Right hindlimb (tissue), 1 donor: Measurements from ENCODE around the gene C1GALT1.

Source experiments
- DNase-seq: peaks from one replicate; pipeline ENCODE4 v3.0.0-alpha.2; 2018

The C1GALT1 gene

GRCh38 chr7:7202375-7202720, 20.0 kb downstream of the C1GALT1 start:
- DNase-seq = no peak

GRCh38 chr7:7203813-7204575, 21.6 kb downstream of the C1GALT1 start:
- DNase-seq = no peak

GRCh38 chr7:7207876-7208275, 25.5 kb downstream of the C1GALT1 start:
- no peak for DNase-seq

GRCh38 chr7:7208520-7208919, 26.2 kb downstream of the C1GALT1 start:
- no peak for DNase-seq

GRCh38 chr7:7209412-7210050, 27.2 kb downstream of the C1GALT1 start:
- DNase-seq = no peak

- DNase-seq = no peak
Measured at GRCh38 chr7:7210475-7211237, 28.3 kb downstream of the C1GALT1 start.

- DNase-seq = no peak
Measured at GRCh38 chr7:7212612-7213011, 30.3 kb downstream of the C1GALT1 start.

- no peak for DNase-seq
Measured at GRCh38 chr7:7214398-7215347, 32.3 kb downstream of the C1GALT1 start.

GRCh38 chr7:7216279-7216678, 33.9 kb downstream of the C1GALT1 start:
- DNase-seq = no peak

- DNase-seq = no peak
Measured at GRCh38 chr7:7219216-7219615, 36.9 kb downstream of the C1GALT1 start.

GRCh38 chr7:7220821-7221220, 38.5 kb downstream of the C1GALT1 start:
- no peak for DNase-seq

- no peak for DNase-seq
Measured at GRCh38 chr7:7221599-7222038, 39.3 kb downstream of the C1GALT1 start.

GRCh38 chr7:7223250-7223649, 40.9 kb downstream of the C1GALT1 start:
- no peak for DNase-seq

- no peak for DNase-seq
Measured at GRCh38 chr7:7226407-7226806, 44.1 kb downstream of the C1GALT1 start.

GRCh38 chr7:7228472-7228871, 46.1 kb downstream of the C1GALT1 start:
- DNase-seq = no peak

GRCh38 chr7:7228967-7229366, 46.6 kb downstream of the C1GALT1 start:
- DNase-seq = no peak

- no peak for DNase-seq
Measured at GRCh38 chr7:7231000-7231399, 48.7 kb downstream of the C1GALT1 start.

- DNase-seq = no peak
Measured at GRCh38 chr7:7231865-7232264, 49.5 kb downstream of the C1GALT1 start.

GRCh38 chr7:7235347-7235746, 53.0 kb downstream of the C1GALT1 start:
- no peak for DNase-seq

- no peak for DNase-seq
Measured at GRCh38 chr7:7236041-7236440, 53.7 kb downstream of the C1GALT1 start.

GRCh38 chr7:7237201-7237977, 55.0 kb downstream of the C1GALT1 start:
- DNase-seq = no peak

- no peak for DNase-seq
Measured at GRCh38 chr7:7237978-7238267, 55.6 kb downstream of the C1GALT1 start.
